ENCODE data around the gene SCGN. TPM values are rescaled to one million over a fixed set of nuclear protein-coding genes. Genes with fewer than 3 reads are reported as not detected.

Gene SCGN
- total RNA-seq, 1 donor from 2014 or later = not detected

DNA sequence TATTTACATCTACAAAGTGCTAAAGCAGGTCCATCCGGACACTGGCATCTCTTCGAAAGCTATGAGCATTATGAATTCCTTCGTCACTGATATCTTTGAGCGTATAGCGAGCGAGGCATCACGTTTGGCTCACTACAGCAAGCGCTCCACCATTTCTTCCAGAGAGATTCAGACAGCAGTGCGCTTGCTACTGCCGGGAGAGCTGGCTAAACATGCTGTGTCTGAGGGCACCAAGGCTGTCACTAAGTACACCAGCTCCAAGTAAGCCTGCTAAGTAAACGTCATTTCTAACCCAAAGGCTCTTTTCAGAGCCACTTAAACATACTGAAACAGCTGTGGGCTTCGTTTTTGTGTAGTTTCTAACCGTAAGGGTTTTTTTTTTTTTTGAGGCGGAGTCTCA, 75.0 kb downstream of the SCGN start:
- FAIRE-seq (no peak), DNase-seq (ENCODE audit: low read depth) (no peak)
- H3K4me3 ChIP-seq (ENCODE audit: low read depth, low read length) = no peak overlapping the region
- no peaks in the 10 kb centered on the region for H3K36me3 ChIP-seq (ENCODE audit: control insufficient read depth, insufficient read depth, low read length)
- no peaks in the 10 kb centered on the region for H3K27me3 ChIP-seq (ENCODE audit: control insufficient read depth, insufficient read depth, low read length)
- TF ChIP-seq, protein P1, sequence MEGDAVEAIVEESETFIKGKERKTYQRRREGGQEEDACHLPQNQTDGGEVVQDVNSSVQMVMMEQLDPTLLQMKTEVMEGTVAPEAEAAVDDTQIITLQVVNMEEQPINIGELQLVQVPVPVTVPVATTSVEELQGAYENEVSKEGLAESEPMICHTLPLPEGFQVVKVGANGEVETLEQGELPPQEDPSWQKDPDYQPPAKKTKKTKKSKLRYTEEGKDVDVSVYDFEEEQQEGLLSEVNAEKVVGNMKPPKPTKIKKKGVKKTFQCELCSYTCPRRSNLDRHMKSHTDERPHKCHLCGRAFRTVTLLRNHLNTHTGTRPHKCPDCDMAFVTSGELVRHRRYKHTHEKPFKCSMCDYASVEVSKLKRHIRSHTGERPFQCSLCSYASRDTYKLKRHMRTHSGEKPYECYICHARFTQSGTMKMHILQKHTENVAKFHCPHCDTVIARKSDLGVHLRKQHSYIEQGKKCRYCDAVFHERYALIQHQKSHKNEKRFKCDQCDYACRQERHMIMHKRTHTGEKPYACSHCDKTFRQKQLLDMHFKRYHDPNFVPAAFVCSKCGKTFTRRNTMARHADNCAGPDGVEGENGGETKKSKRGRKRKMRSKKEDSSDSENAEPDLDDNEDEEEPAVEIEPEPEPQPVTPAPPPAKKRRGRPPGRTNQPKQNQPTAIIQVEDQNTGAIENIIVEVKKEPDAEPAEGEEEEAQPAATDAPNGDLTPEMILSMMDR (IDR thresholded peaks at IDR 0.05; ENCODE audit: insufficient read depth, low read length, severe bottlenecking) = no peak

- no peak for FAIRE-seq
- no peak overlapping the region for H3K4me3 ChIP-seq (ENCODE audit: low read depth, low read length)
These were observed 78.9 kb downstream of the SCGN start for GRCh38 chr6:25730907-25731306.

DNA sequence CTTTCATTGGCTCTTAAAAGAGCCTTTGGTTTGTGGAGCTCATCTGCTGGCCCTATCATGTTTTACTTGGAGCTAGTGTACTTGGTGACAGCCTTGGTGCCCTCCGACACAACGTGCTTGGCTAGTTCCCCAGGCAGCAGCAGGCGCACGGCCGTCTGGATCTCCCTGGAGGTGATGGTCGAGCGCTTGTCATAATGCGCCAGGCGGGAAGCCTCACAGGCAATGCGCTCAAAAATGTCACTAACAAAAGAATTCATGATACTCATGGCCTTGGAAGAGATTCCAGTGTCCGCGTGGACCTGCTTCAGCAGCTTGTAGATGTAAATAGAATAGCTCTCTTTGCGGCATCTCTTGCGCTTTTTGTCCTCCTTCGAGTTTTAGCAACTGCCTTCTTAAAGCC, 79.7 kb downstream of the SCGN start:
- FAIRE-seq = no peak
- Histone ChIP-seq H3K27me3 (ENCODE audit: control insufficient read depth, insufficient read depth, low read length) (no peaks in the 10 kb centered on the region), H3K36me3 (ENCODE audit: control insufficient read depth, insufficient read depth, low read length) (no peaks in the 10 kb centered on the region), H3K4me3 (ENCODE audit: low read depth, low read length) (no peak overlapping the region)
- TF ChIP-seq, protein P1 (IDR thresholded peaks at IDR 0.05; ENCODE audit: insufficient read depth, low read length, severe bottlenecking) = no peak
- DNase-seq (ENCODE audit: low read depth) = no peak

More at GRCh38 chr6:25730907-25731306, 78.9 kb downstream of the SCGN start:
- Histone ChIP-seq H3K27me3 (ENCODE audit: control insufficient read depth, insufficient read depth, low read length) (no peaks in the 10 kb centered on the region), H3K36me3 (ENCODE audit: control insufficient read depth, insufficient read depth, low read length) (no peaks in the 10 kb centered on the region)
- TF ChIP-seq, protein P1 (IDR thresholded peaks at IDR 0.05; ENCODE audit: insufficient read depth, low read length, severe bottlenecking) = no peak
- DNase-seq (ENCODE audit: low read depth) = no peak

DNA sequence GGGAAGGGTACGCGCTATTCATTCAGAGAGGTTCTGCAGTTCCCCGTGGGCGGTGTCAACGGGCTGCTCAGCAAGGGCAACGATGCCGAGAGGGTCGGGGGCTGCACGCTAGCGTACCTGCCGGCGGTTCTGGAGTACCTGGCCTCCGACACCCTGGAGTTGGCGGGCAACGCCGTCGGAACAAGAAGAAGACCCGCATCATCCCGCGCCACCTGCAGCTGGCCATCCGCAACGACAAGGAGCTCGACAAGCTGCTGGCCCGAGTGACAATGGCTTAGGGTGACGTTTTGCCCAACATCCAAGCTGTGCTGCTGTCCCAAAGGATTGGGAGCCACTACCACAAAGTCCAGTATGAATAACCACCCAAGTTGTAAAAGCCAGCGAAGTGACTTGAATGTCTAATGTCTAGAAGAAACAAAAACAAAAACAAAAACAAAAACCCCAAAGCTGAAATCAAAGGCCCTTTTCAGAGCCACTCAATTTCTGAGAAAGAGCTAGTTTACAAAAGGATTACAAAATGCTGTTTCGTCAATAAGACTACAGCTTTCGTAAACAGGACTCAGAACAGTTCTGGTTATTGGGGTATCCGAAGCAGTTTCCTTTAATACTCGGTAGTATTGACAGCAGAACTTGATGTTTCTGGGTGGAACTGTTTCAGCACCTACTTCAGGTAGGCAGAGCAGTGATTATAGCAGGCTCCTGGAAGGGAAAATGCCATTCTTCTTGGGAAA, 80.6 kb downstream of the SCGN start:
- H3K36me3 ChIP-seq (ENCODE audit: control insufficient read depth, insufficient read depth, low read length) = no peaks in the 10 kb centered on the region
- no peak for DNase-seq (ENCODE audit: low read depth)
- H3K27me3 ChIP-seq (ENCODE audit: control insufficient read depth, insufficient read depth, low read length) = no peaks in the 10 kb centered on the region
- TF ChIP-seq, protein P1 (IDR thresholded peaks at IDR 0.05; ENCODE audit: insufficient read depth, low read length, severe bottlenecking) = no peak
- no peak for FAIRE-seq
- H3K4me3 ChIP-seq (ENCODE audit: low read depth, low read length) = no peak overlapping the region

- no peak for DNase-seq (ENCODE audit: low read depth)
- no peak for FAIRE-seq
- Histone ChIP-seq H3K4me3 (ENCODE audit: low read depth, low read length) (no peak overlapping the region), H3K27me3 (ENCODE audit: control insufficient read depth, insufficient read depth, low read length) (no peaks in the 10 kb centered on the region), H3K36me3 (ENCODE audit: control insufficient read depth, insufficient read depth, low read length) (no peaks in the 10 kb centered on the region)
- TF ChIP-seq, protein P1 (IDR thresholded peaks at IDR 0.05; ENCODE audit: insufficient read depth, low read length, severe bottlenecking) = no peak
These were observed 83.2 kb downstream of the SCGN start for GRCh38 chr6:25735261-25735660.

GRCh38 chr6:25743868-25744267, 91.9 kb downstream of the SCGN start:
- Histone ChIP-seq H3K4me3 (ENCODE audit: low read depth, low read length) (no peak overlapping the region), H3K36me3 (ENCODE audit: control insufficient read depth, insufficient read depth, low read length) (no peaks in the 10 kb centered on the region), H3K27me3 (ENCODE audit: control insufficient read depth, insufficient read depth, low read length) (no peaks in the 10 kb centered on the region)
- TF ChIP-seq, protein P1 (IDR thresholded peaks at IDR 0.05; ENCODE audit: insufficient read depth, low read length, severe bottlenecking) = no peak
- DNase-seq (ENCODE audit: low read depth) = no peak
- FAIRE-seq = no peak
